GM23248 (cell line): Measurements from ENCODE around the gene CDK2. TPM values are rescaled to one million over a fixed set of nuclear protein-coding genes. Genes with fewer than 3 reads are reported as not detected.
"Not testable (repeated sequence)": the region's sequence is repeated elsewhere in the genome, so short reads cannot be mapped to it uniquely, and the experiment has no call there.

Experiments
- DNase-seq: peaks from one replicate; pipeline ENCODE4 v3.0.0-alpha.2; 2015
- H2AFZ ChIP-seq: fragments of 200-600 bp; sonication (generic); 2 replicates; pipeline ENCODE4 v1.6.1; 2016; ENCODE audit warnings: antibody characterized with exemption
- H3F3A ChIP-seq: fragments of 200-600 bp; sonication (generic); 2 replicates; pipeline ENCODE4 v1.6.1; 2016; ENCODE audit warnings: mild to moderate bottlenecking, antibody characterized with exemption, mixed run types; ENCODE audit not compliant: insufficient read depth
- H3K27ac ChIP-seq: fragments of 200-600 bp; sonication (generic); 2 replicates; pipeline ENCODE4 v1.5.1; 2016; ENCODE audit warnings: mild to moderate bottlenecking
- H3K27me3 ChIP-seq: fragments of 200-600 bp; sonication (generic); replicated peaks from 2 replicates; pipeline ENCODE4 v1.6.1; 2016; ENCODE audit warnings: mild to moderate bottlenecking; ENCODE audit not compliant: insufficient read depth
- H3K36me3 ChIP-seq: fragments of 200-600 bp; sonication (generic); 2 replicates; pipeline ENCODE4 v1.6.1; 2016; ENCODE audit warnings: low read depth, mild to moderate bottlenecking
- H3K4me1 ChIP-seq: fragments of 200-600 bp; sonication (generic); 2 replicates; pipeline ENCODE4 v1.6.1; 2016; ENCODE audit warnings: mild to moderate bottlenecking; ENCODE audit not compliant: insufficient read depth
- H3K4me2 ChIP-seq: fragments of 200-600 bp; sonication (generic); one replicate; pipeline ENCODE4 v1.6.1; 2016; ENCODE audit warnings: mild to moderate bottlenecking; ENCODE audit not compliant: unreplicated experiment
- H3K4me3 ChIP-seq: fragments of 200-600 bp; sonication (generic); 2 replicates; pipeline ENCODE4 v1.5.1; 2016; ENCODE audit warnings: mild to moderate bottlenecking
- H3K79me2 ChIP-seq: fragments of 200-600 bp; sonication (generic); 2 replicates; pipeline ENCODE4 v1.6.1; 2016; ENCODE audit warnings: mild to moderate bottlenecking; ENCODE audit not compliant: insufficient read depth
- H3K9ac ChIP-seq: fragments of 200-600 bp; sonication (generic); 2 replicates; pipeline ENCODE4 v1.6.1; 2016; ENCODE audit warnings: mild to moderate bottlenecking
- H3K9me2 ChIP-seq: fragments of 200-600 bp; sonication (generic); 2 replicates; pipeline ENCODE4 v1.6.1; 2016; ENCODE audit warnings: mixed run types, mild to moderate bottlenecking, moderate library complexity; ENCODE audit not compliant: insufficient read depth
- H3K9me3 ChIP-seq: fragments of 200-600 bp; sonication (generic); one replicate; pipeline ENCODE4 v1.6.1; 2017; ENCODE audit warnings: low read depth
- H4K20me1 ChIP-seq: fragments of 200-600 bp; sonication (generic); 2 replicates; pipeline ENCODE4 v1.6.0; 2016; ENCODE audit not compliant: insufficient read depth
- EZH2 ChIP-seq: fragments of 200-600 bp; sonication (generic); IDR thresholded peaks from 2 replicates; pipeline ENCODE4 v1.6.1; 2018; ENCODE audit warnings: antibody characterized with exemption, mild to moderate bottlenecking; ENCODE audit not compliant: insufficient read depth, poor library complexity, severe bottlenecking
- EZH2phosphoT487 ChIP-seq: fragments of 200-600 bp; sonication (generic); IDR thresholded peaks from 2 replicates; pipeline ENCODE4 v1.6.1; 2018; ENCODE audit warnings: antibody characterized with exemption, moderate library complexity, mild to moderate bottlenecking, low read depth; ENCODE audit not compliant: insufficient read depth
- WGBS, 2 experiments: methylation state at CpG; one replicate each; pipeline ENCODE4 v1.1.6; 2015 to 2017; ENCODE audit warnings: low lambda C conversion rate in 2 of 2, low coverage in 1 of 2; ENCODE audit errors: missing lambda C conversion rate in 2 of 2; 5-methylcytosine and 5-hydroxymethylcytosine counted together
- in situ Hi-C: fragments of 300-500 bp; cut with MboI; formaldehyde crosslinking; loops from 2 replicates; pipeline ENCODE4 v1.15.0; 2020
- polyA plus RNA-seq: library from polyadenylated mRNA; unstranded; fragments of >200 nt; fragmentation: Nextera tagmentation; extraction: Ambion mirVana; gene quantifications from 2 replicates; pipeline ENCODE4 v1.2.1, GENCODE V29; 2016
- total RNA-seq: library from RNA; depleted of rRNA; stranded (reverse); fragments of >200 nt; shearing (Covaris generic); gene quantifications from 2 replicates; pipeline ENCODE4 v1.2.3, GENCODE V29; 2014

CDK2 gene
- total and polyA plus RNA-seq, 2 experiments from 2014 or later: 16.6 to 20.8 TPM

DNA sequence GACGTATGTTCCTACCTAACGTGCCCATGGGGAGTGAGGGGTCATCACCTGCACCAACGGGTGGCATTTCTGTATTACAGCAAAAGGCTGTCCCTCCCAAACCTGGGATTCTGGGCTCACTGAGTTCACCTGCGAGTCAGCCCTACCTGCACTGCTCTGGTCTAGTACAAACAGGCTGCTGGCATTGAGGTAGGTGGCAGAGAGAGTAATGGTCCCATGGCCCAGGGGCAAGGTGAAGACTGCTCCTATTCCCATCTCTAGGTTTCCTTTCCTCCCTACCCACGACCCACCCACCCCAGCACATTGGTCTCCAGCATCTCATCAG is 30.9 kb downstream of the CDK2 start:
- Histone ChIP-seq H3F3A (peaks cover 32% of the 10 kb centered on the region), H3K9me2 (no peaks in the 10 kb centered on the region), H3K4me2 (peak overlapping the region; percentile 82), H3K4me3 (peak overlapping the region; percentile 93), H2AFZ (peak overlapping the region; percentile 95), H4K20me1 (no peaks in the 10 kb centered on the region), H3K9ac (peak overlapping the region; percentile 83), H3K9me3 (no peaks in the 10 kb centered on the region), H3K36me3 (peaks cover 4% of the 10 kb centered on the region; the same call in 1 of the 2 replicates), H3K27me3 (no peaks in the 10 kb centered on the region), H3K27ac (no peak overlapping the region), H3K4me1 (no peaks in the 10 kb centered on the region), H3K79me2 (peaks cover 4% of the 10 kb centered on the region; the same call in 1 of the 2 replicates)
- DNase-seq: no peak
- in situ Hi-C loops: no loop called here
- 1 to 5% methylated on average over 4 to 5 of the region's 5 CpGs for WGBS, 2 experiments
- no peak for TF ChIP-seq EZH2
- TF ChIP-seq EZH2phosphoT487: no peak

DNA sequence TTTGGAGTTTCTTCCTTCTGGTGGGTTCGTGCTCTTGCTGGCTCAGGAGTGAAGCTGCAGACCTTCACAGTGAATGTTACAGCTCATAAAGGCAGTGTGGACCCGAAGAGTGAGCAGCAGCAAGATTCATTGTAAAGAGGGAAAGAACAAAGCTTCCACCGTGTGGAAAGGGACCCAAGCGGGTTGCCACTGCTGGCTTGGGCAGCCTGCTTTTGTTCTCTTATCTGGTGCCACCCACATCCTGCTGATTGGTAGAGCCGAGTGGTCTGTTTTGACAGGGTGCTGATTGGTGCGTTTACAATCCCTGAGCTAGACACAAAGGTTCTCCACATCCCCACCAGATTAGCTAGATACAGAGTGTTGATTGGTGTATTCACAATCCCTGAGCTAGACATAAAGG is 32.9 kb downstream of the CDK2 start:
- H2AFZ ChIP-seq, in situ Hi-C loops, H3K27ac ChIP-seq, H3K4me2 ChIP-seq, H3K4me1 ChIP-seq, H3K79me2 ChIP-seq, H3K4me3 ChIP-seq, H3K27me3 ChIP-seq, H3K9ac ChIP-seq, H3K9me3 ChIP-seq, H3K36me3 ChIP-seq, DNase-seq, H4K20me1 ChIP-seq, H3K9me2 ChIP-seq: not testable (repeated sequence)
- WGBS, 2 experiments: 81 to 83% methylated on average over 6 of the region's 6 CpGs
- H3F3A ChIP-seq: peaks cover 16% of the 10 kb centered on the region

DNA sequence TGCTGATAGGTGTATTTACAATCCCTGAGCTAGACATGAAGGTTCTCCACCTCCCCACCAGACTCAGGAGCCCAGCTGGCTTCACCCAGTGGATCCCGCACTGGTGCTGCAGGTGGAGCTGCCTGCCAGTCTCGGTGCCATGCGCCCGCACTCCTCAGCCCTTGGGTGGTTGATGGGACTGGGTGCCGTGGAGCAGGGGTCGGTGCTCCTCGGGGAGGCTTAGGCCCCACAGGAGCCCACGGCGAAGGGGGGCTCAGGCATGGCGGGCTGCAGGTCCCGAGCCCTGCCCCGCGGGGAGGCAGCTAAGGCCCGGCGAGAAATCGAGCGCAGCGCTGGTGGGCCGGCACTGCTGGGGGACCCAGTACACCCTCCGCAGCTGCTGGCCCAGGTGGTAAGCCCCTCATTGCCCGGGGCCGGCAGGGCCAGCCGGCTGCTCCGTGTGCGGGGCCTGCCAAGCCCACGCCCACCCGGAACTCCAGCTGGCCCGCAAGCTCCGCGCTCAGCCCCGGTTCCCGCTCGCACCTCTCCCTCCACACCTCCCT is 33.4 kb downstream of the CDK2 start:
- H2AFZ ChIP-seq, H4K20me1 ChIP-seq, H3K4me3 ChIP-seq, H3K9ac ChIP-seq, in situ Hi-C loops, H3K9me3 ChIP-seq, H3K79me2 ChIP-seq, H3K4me2 ChIP-seq, DNase-seq, H3K36me3 ChIP-seq, H3K27me3 ChIP-seq, H3K4me1 ChIP-seq, H3K9me2 ChIP-seq, H3K27ac ChIP-seq: not testable (repeated sequence)
- H3F3A ChIP-seq: peaks cover 12% of the 10 kb centered on the region
- 92 to 94% methylated on average over 27 to 31 of the region's 33 CpGs for WGBS, 2 experiments

DNA sequence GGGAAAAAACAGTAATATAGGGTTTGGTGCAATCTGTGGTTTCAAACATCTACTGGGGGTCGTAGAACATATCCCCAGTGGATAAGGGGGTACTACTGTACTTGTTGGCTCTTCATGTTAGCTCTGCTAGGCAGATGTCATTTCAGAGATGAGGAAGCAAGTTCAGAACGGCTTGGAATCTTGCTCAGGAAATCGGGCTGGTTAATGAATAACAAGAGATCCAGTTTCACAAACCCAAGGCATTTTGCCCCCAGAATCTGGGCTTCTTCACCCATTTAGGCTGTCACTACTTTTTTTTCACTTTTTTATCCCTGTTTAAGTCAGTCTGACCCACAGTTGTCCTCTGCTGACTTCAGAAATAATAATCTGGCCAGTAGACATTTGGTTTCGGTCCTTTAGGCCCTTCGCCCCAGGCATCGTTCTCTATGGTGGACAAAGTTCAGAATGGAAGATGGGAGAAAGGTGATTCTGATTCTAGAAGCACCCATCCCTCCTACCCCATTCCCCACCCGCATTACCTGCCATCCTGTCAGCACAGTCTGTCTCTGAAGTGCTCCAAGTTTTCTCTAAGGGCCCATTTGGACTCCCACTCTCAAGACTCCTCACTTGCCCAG is 35.0 kb downstream of the CDK2 start:
- Histone ChIP-seq H2AFZ (no peak overlapping the region), H3F3A (0 out of 2 replicates have a peak, but pooled peaks cover 2% of the 10 kb centered on the region), H3K9ac (no peak overlapping the region), H3K9me2 (no peaks in the 10 kb centered on the region), H3K27ac (no peak overlapping the region), H3K36me3 (no peaks in the 10 kb centered on the region), H3K27me3 (no peaks in the 10 kb centered on the region), H3K4me1 (no peaks in the 10 kb centered on the region), H4K20me1 (no peaks in the 10 kb centered on the region), H3K9me3 (no peaks in the 10 kb centered on the region), H3K79me2 (peaks cover 4% of the 10 kb centered on the region; the same call in 1 of the 2 replicates), H3K4me2 (no peak overlapping the region), H3K4me3 (no peak overlapping the region)
- TF ChIP-seq EZH2 (no peak), EZH2phosphoT487 (no peak)
- in situ Hi-C loops: no loop called here
- WGBS, 2 experiments: 83 to 86% methylated on average over 7 of the region's 7 CpGs
- no peak for DNase-seq

DNA sequence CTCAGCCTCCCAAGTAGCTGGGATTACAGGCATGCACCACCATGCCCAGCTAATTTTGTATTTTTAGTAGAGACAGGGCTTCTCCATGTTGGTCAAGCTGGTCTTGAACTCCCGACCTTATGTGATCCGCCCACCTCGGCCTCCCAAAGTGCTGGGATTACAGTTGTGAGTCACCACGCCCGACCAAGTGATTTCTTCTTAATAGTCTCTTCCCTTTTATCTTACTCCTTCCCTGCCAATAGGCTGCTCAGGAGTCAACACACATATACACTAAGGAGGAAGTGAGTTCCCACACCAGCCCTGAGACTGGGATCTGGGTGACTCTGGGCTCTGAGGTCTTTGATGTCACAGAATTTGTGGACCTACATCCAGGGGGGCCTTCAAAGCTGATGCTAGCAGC is 36.7 kb downstream of the CDK2 start:
- H3K9me3 ChIP-seq, H3K4me1 ChIP-seq, H3K36me3 ChIP-seq, in situ Hi-C loops, H2AFZ ChIP-seq, H3K27ac ChIP-seq, H3K4me2 ChIP-seq, H3F3A ChIP-seq, H4K20me1 ChIP-seq, H3K4me3 ChIP-seq, DNase-seq, H3K79me2 ChIP-seq, H3K9me2 ChIP-seq, H3K9ac ChIP-seq, H3K27me3 ChIP-seq: not testable (repeated sequence)
- WGBS, 2 experiments: 96 to 97% methylated on average over 5 of the region's 5 CpGs
